ENCODE data around the gene GRPEL1.

DNA sequence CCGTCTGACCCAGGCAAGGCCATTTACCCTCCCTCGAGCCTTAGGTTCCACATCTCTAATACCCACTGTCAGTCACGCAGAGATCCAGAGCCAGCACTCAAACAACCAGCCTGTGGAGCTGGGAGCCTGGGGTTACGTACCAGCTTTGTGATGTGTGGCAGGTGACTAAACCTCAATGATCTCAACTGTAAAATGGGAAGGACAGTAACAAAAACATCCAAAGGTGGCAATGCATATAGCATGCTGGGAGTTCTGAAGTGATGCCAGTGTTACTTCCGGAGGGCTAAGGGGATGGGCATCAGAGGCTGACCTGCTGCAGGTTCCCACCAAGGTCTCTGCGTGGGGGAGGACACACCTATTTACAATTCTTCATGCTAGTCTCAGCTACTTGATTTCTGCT is 6.0 kb downstream of the GRPEL1 start:
- TF ChIP-seq, protein P1, sequence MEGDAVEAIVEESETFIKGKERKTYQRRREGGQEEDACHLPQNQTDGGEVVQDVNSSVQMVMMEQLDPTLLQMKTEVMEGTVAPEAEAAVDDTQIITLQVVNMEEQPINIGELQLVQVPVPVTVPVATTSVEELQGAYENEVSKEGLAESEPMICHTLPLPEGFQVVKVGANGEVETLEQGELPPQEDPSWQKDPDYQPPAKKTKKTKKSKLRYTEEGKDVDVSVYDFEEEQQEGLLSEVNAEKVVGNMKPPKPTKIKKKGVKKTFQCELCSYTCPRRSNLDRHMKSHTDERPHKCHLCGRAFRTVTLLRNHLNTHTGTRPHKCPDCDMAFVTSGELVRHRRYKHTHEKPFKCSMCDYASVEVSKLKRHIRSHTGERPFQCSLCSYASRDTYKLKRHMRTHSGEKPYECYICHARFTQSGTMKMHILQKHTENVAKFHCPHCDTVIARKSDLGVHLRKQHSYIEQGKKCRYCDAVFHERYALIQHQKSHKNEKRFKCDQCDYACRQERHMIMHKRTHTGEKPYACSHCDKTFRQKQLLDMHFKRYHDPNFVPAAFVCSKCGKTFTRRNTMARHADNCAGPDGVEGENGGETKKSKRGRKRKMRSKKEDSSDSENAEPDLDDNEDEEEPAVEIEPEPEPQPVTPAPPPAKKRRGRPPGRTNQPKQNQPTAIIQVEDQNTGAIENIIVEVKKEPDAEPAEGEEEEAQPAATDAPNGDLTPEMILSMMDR (IDR thresholded peaks at IDR 0.05): no peak
- TF ChIP-seq POLR2A (IDR thresholded peaks at IDR 0.05): no peak

Data from lower leg skin (tissue), 3 donors.